HUES48 (cell line): Measurements from ENCODE around the gene CDA.
A peak's percentile ranks its signal among the peaks of the same experiment; 100 is the strongest.
"Not testable (repeated sequence)": the region's sequence is repeated elsewhere in the genome, so short reads cannot be mapped to it uniquely, and the experiment has no call there.

Experiments
- H3K27ac ChIP-seq: one replicate; pipeline ENCODE4 v1.7.0; 2013; ENCODE audit warnings: low read depth, low read length, inconsistent platforms
- H3K27me3 ChIP-seq: 2 replicates; pipeline ENCODE4 v1.6.1; 2013; ENCODE audit warnings: mild to moderate bottlenecking, low read length; ENCODE audit not compliant: control insufficient read depth, insufficient read depth
- H3K36me3 ChIP-seq: 2 replicates; pipeline ENCODE4 v1.6.1; 2013; ENCODE audit warnings: low read length; ENCODE audit not compliant: control insufficient read depth, insufficient read depth
- H3K4me1 ChIP-seq: 2 replicates; pipeline ENCODE4 v1.6.1; 2013; ENCODE audit warnings: mild to moderate bottlenecking, low read length; ENCODE audit not compliant: control insufficient read depth, insufficient read depth
- H3K4me3 ChIP-seq: 2 replicates; pipeline ENCODE4 v1.5.1; 2013; ENCODE audit warnings: mild to moderate bottlenecking, low read depth, low read length
- H3K9ac ChIP-seq: 2 replicates; pipeline ENCODE4 v1.6.1; 2013; ENCODE audit warnings: mild to moderate bottlenecking, low read depth, low read length, moderate library complexity
- H3K9me3 ChIP-seq: 2 replicates; pipeline ENCODE4 v1.6.1; 2013; ENCODE audit warnings: low read length; ENCODE audit not compliant: control insufficient read depth, insufficient read depth

The CDA gene

GRCh38 chr1:20603504-20604464 lies 14.9 kb downstream of the CDA start:
- Histone ChIP-seq H3K27me3 (no peaks in the 10 kb centered on the region), H3K27ac (no peak overlapping the region), H3K4me3 (no peak overlapping the region), H3K36me3 (no peaks in the 10 kb centered on the region), H3K9ac (no peak overlapping the region), H3K9me3 (0 out of 2 replicates have a peak, but pooled peaks cover 2% of the 10 kb centered on the region), H3K4me1 (no peaks in the 10 kb centered on the region)

GRCh38 chr1:20604678-20605077 lies 15.8 kb downstream of the CDA start:
- Histone ChIP-seq H3K27ac (no peak overlapping the region), H3K4me3 (no peak overlapping the region), H3K9me3 (0 out of 2 replicates have a peak, but pooled peaks cover 2% of the 10 kb centered on the region), H3K9ac (no peak overlapping the region), H3K27me3 (no peaks in the 10 kb centered on the region), H3K4me1 (peaks cover 3% of the 10 kb centered on the region; the same call in 1 of the 2 replicates), H3K36me3 (no peaks in the 10 kb centered on the region)

GRCh38 chr1:20606801-20607570 lies 18.1 kb downstream of the CDA start:
- not testable (repeated sequence) for H3K4me1 ChIP-seq, H3K9ac ChIP-seq, H3K36me3 ChIP-seq, H3K4me3 ChIP-seq, H3K9me3 ChIP-seq, H3K27me3 ChIP-seq, H3K27ac ChIP-seq

GRCh38 chr1:20609541-20609940 lies 20.6 kb downstream of the CDA start:
- Histone ChIP-seq H3K27ac (no peak overlapping the region), H3K9me3 (no peaks in the 10 kb centered on the region), H3K36me3 (no peaks in the 10 kb centered on the region), H3K4me3 (no peak overlapping the region), H3K4me1 (peaks cover 11% of the 10 kb centered on the region; the same call in 1 of the 2 replicates), H3K9ac (no peak overlapping the region), H3K27me3 (no peaks in the 10 kb centered on the region)

GRCh38 chr1:20610970-20611369 lies 22.1 kb downstream of the CDA start:
- H3K27me3 ChIP-seq = no peaks in the 10 kb centered on the region
- no peak overlapping the region for H3K27ac ChIP-seq
- H3K36me3 ChIP-seq = no peaks in the 10 kb centered on the region
- no peak overlapping the region for H3K4me3 ChIP-seq
- H3K9me3 ChIP-seq = no peaks in the 10 kb centered on the region
- no peak overlapping the region for H3K9ac ChIP-seq
- peaks cover 11% of the 10 kb centered on the region; the same call in 1 of the 2 replicates for H3K4me1 ChIP-seq

GRCh38 chr1:20611652-20612051 lies 22.8 kb downstream of the CDA start:
- Histone ChIP-seq H3K9me3 (no peaks in the 10 kb centered on the region), H3K27ac (no peak overlapping the region), H3K4me1 (peaks cover 11% of the 10 kb centered on the region; the same call in 1 of the 2 replicates), H3K27me3 (no peaks in the 10 kb centered on the region), H3K9ac (no peak overlapping the region), H3K36me3 (no peaks in the 10 kb centered on the region), H3K4me3 (no peak overlapping the region)

GRCh38 chr1:20612221-20612746 lies 23.4 kb downstream of the CDA start:
- H3K4me3 ChIP-seq = no peak overlapping the region
- H3K9me3 ChIP-seq = no peaks in the 10 kb centered on the region
- peaks cover 11% of the 10 kb centered on the region; the same call in 1 of the 2 replicates for H3K4me1 ChIP-seq
- H3K27ac ChIP-seq = no peak overlapping the region
- no peak overlapping the region for H3K9ac ChIP-seq
- H3K27me3 ChIP-seq = no peaks in the 10 kb centered on the region
- no peaks in the 10 kb centered on the region for H3K36me3 ChIP-seq

- no peak overlapping the region for H3K9ac ChIP-seq
- no peaks in the 10 kb centered on the region for H3K9me3 ChIP-seq
- H3K27me3 ChIP-seq = no peaks in the 10 kb centered on the region
- H3K4me1 ChIP-seq = peaks cover 11% of the 10 kb centered on the region; the same call in 1 of the 2 replicates
- no peak overlapping the region for H3K4me3 ChIP-seq
- no peaks in the 10 kb centered on the region for H3K36me3 ChIP-seq
- H3K27ac ChIP-seq = peak overlapping the region; percentile 17
Observed at GRCh38 chr1:20614131-20614579, 25.3 kb downstream of the CDA start.

- Histone ChIP-seq H3K4me3 (no peak overlapping the region), H3K27ac (no peak overlapping the region), H3K9ac (no peak overlapping the region), H3K9me3 (no peaks in the 10 kb centered on the region), H3K27me3 (no peaks in the 10 kb centered on the region), H3K4me1 (peaks cover 5% of the 10 kb centered on the region; the same call in 1 of the 2 replicates), H3K36me3 (no peaks in the 10 kb centered on the region)
Observed at GRCh38 chr1:20615946-20616846, 27.3 kb downstream of the CDA start.

- Histone ChIP-seq H3K9me3 (no peaks in the 10 kb centered on the region), H3K4me3 (no peak overlapping the region), H3K27ac (no peak overlapping the region), H3K9ac (no peak overlapping the region), H3K27me3 (no peaks in the 10 kb centered on the region), H3K4me1 (peaks cover 5% of the 10 kb centered on the region; the same call in 1 of the 2 replicates), H3K36me3 (no peaks in the 10 kb centered on the region)
Observed at GRCh38 chr1:20616847-20617487, 28.1 kb downstream of the CDA start.
